ENCODE data around the gene DDX39B. TPM values are rescaled to one million over a fixed set of nuclear protein-coding genes. Genes with fewer than 3 reads are reported as not detected.
A peak's percentile ranks its signal among the peaks of the same experiment; 100 is the strongest.

Gene DDX39B
- total and polyA plus RNA-seq, 9 of the 15 experiments (the other 6 are each of a cell fraction or from before 2014, with no cell fraction given): 479 to 869 (median 592) TPM

- Histone ChIP-seq H3K79me2 (ENCODE audit: control insufficient read depth, insufficient read depth, low read length) (no peaks in the 10 kb centered on the region), H4K20me1 (replicated peaks; ENCODE audit: control insufficient read depth, insufficient read depth, low read length) (no peaks in the 10 kb centered on the region), H3K9me3 (replicated peaks; ENCODE audit: control insufficient read depth, insufficient read depth, low read depth, low read length) (no peaks in the 10 kb centered on the region), H3K4me2 (ENCODE audit: insufficient read depth, low read length) (no peak overlapping the region), H2AFZ (ENCODE audit: low read depth, low read length) (peak overlapping the region; percentile 51), H3K4me1 (replicated peaks in 1 of 2; ENCODE audit: control insufficient read depth in 2 of 2, insufficient read depth in 2 of 2, low read length in 2 of 2) (peaks cover 27 to 30% of the 10 kb centered on the region in 2 experiments), H3K4me3 (no peak overlapping the region), H3K27ac (ENCODE audit: extremely low read depth, low read depth, low read length) (no peak overlapping the region), H3K9me1 (ENCODE audit: control insufficient read depth, insufficient read depth, low read length) (no peaks in the 10 kb centered on the region), H3K9ac (ENCODE audit: insufficient read depth in 1 of 2, low read depth in 2 of 2, low read length in 2 of 2) (peak overlapping the region in 1 of 2 experiments; percentile 18; a peak in 2 of 4 replicates), H3K36me3 (ENCODE audit: control insufficient read depth, insufficient read depth, low read length) (no peaks in the 10 kb centered on the region), H3K27me3 (ENCODE audit: control insufficient read depth in 2 of 2, insufficient read depth in 2 of 2, low read length in 2 of 2) (no peaks in the 10 kb centered on the region)
- FAIRE-seq: no peak
- DNase-seq (ENCODE audit: extremely low read depth in 1 of 4, low spot score in 3 of 4): no peak
- ChIA-PET CTCF (ENCODE audit: low intra/inter-chr PET ratio) (no interaction called here), POLR2A (interaction anchor here (0.5 to 1.8 kb wide), 6 partner anchors 9 to 495 kb away, joined by 3 to 8 read pairs (median 4); partner anchors contain the start of gene DDX39B)
- no TSS peak for BruUV-seq (replicated peaks)
- WGBS (ENCODE audit: insufficient coverage, low coverage, missing lambda C conversion rate): 26% methylated on average over 9 of the region's 9 CpGs
- intact Hi-C loops (cut with micrococcal nuclease) (loop anchor here (10.0 kb wide), 1 partner anchor 392 kb away; no protein-coding TSS in a partner anchor), in situ Hi-C loops (cut with MboI) (no loop called here)
- ATAC-seq: no peak
- TF ChIP-seq ZBTB7A (IDR thresholded peaks at IDR 0.05; ENCODE audit: borderline replicate concordance, control insufficient read depth, low read depth, low read length) (peak; percentile 44; the same call in 1 of the 2 replicates), ZNF133 (CRISPR knock-in tag; IDR thresholded peaks at IDR 0.05) (no peak), ZC3H8 (IDR thresholded peaks at IDR 0.05) (no peak), SMARCA5 (IDR thresholded peaks at IDR 0.05) (no peak), MAX (CRISPR knock-in tag; IDR thresholded peaks at IDR 0.05) (peak; percentile 53), ETV6 (IDR thresholded peaks at IDR 0.05; ENCODE audit: borderline replicate concordance in 1 of 2, low read depth in 2 of 2, low read length in 1 of 2) (peak in 1 of 2 experiments; percentile 57; a peak in 1 of 4 replicates), ETV6 (CRISPR knock-in tag; IDR thresholded peaks at IDR 0.05; ENCODE audit: borderline replicate concordance) (no peak), THRA (IDR thresholded peaks at IDR 0.05) (no peak), POLR2AphosphoS2 (IDR thresholded peaks at IDR 0.05; ENCODE audit: low read length) (no peak), SPI1 (IDR thresholded peaks at IDR 0.05; ENCODE audit: borderline replicate concordance, low read depth, low read length) (peak; percentile 83), POLR2AphosphoS5 (IDR thresholded peaks at IDR 0.05; ENCODE audit: control insufficient read depth, insufficient read depth, low read depth, low read length) (no peak), VEZF1 (CRISPR knock-in tag; IDR thresholded peaks at IDR 0.05) (peak; percentile 41), RBM34 (IDR thresholded peaks at IDR 0.05; ENCODE audit: borderline replicate concordance, insufficient read depth, low read length) (no peak), RAD51 (IDR thresholded peaks at IDR 0.05; ENCODE audit: borderline replicate concordance, low read depth) (0 out of 2 replicates have a peak, but pooled peaks have one; percentile 28), TCF3 (CRISPR knock-in tag; IDR thresholded peaks at IDR 0.05) (no peak), USF2 (CRISPR knock-in tag; IDR thresholded peaks at IDR 0.05) (peak; percentile 15; the same call in 1 of the 2 replicates)
- TF ChIP-seq, protein P1, sequence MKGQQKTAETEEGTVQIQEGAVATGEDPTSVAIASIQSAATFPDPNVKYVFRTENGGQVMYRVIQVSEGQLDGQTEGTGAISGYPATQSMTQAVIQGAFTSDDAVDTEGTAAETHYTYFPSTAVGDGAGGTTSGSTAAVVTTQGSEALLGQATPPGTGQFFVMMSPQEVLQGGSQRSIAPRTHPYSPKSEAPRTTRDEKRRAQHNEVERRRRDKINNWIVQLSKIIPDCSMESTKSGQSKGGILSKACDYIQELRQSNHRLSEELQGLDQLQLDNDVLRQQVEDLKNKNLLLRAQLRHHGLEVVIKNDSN (CRISPR knock-in tag; IDR thresholded peaks at IDR 0.05): peak; percentile 35; the same call in 1 of the 2 replicates
Observed at GRCh38 chr6:31586599-31587281, 44.9 kb upstream of the DDX39B start.
